Activated CD4-positive, alpha-beta T cell treated with anti-CD3 and anti-CD28 coated beads, Interleukin-2, amount 50 U/mL, for 4 hours (primary cell): ENCODE data around the gene ADAT1.
A peak's percentile ranks its signal among the peaks of the same experiment; 100 is the strongest.

ENCODE experiments used
- DNase-seq, 2 experiments: peaks; one replicate each; pipeline ENCODE4 v3.0.0-alpha.2; 2020

The ADAT1 gene, protein sequence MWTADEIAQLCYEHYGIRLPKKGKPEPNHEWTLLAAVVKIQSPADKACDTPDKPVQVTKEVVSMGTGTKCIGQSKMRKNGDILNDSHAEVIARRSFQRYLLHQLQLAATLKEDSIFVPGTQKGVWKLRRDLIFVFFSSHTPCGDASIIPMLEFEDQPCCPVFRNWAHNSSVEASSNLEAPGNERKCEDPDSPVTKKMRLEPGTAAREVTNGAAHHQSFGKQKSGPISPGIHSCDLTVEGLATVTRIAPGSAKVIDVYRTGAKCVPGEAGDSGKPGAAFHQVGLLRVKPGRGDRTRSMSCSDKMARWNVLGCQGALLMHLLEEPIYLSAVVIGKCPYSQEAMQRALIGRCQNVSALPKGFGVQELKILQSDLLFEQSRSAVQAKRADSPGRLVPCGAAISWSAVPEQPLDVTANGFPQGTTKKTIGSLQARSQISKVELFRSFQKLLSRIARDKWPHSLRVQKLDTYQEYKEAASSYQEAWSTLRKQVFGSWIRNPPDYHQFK

DNA sequence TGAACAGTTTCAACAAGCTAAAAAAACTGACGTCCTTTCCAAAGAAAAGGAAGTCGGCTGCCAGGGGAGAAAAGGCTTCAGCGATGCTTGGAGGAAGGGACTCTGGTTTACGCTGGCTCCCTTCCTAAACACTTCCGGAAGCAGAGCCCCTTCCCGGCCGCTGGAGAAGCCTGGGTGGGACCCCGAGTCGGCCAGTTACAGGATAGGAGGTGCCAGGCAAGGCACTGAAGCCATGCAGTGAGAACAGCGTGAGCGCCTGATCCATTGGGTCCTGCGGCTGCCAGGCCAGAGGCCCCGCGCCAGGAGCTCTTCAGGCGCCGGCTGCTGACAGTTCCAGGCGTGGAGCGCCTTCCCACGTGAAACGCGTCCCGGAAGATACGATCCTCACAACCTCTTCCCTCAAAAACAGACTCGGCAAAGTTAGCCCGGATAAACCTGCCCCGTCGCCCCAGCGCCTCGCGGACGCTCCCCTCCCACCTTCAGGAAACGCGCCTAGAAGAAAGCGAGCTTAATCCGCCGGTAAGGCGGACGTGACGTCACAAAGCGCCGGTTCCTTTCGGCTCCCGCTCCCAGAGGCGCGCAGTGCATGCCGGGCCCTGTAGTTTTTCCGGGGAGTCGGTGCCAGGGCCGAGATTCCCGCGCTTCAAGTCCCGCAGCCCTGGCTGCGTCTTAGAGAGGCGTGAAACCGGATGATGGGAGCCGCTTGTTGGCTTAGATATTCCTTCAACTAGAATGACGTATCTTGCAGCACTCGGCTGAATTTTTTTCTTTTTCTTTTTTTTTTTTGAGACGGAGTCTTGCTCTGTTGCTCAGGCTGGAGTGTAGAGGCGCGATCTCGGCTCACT lies at the start of gene ADAT1:
TSS of gene ADAT1 (minus strand) at position 521 of the 845 bp plus-strand sequence. CDS start 2,482 bp downstream, outside the sequence.
- DNase-seq = peak; percentile 96 to 97

DNA sequence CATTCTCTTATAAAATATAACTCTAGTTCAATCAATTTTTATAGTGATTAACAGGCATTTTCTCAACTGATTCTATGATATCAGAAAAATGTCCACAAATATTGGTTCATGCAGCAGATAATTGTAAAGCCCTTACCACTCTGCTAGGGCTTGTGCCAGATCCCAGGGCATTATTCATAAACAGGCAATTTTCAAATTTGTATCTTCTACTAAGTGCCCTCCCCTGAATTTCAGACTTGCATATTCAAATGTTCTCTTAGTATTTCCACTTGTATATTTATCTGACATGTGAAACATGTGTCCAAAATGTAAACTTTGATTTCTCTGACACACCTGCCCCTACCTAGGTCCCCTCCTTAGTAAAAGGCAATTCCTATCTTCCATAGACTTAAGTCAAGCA lies 44.4 kb upstream of the ADAT1 start:
- DNase-seq = no peak

GRCh38 chr16:75660726-75661302 lies 37.7 kb upstream of the ADAT1 start:
- DNase-seq = no peak

DNA sequence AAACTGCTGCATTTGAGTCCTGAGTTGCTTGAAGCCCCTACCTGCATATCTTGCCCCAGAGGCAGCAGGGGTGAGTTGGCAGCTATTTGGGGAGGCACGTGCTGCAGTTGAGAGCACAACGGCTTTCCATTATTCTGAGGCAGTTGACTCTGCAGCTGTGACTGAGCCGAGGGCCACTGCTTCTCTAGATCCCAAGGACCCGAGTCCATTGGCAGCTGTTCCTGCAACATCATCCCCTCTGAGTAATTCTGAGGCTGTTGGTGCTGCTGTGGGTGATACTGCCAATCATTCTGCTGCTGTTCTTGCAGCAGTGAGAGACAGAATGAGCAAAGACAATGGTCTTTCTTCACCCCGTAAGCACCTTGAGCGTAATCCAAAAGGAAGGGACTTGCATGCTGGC lies 37.2 kb upstream of the ADAT1 start:
- no peak for DNase-seq

- no peak for DNase-seq
Measured at GRCh38 chr16:75658175-75658574, 35.1 kb upstream of the ADAT1 start.

- DNase-seq = no peak
Measured at GRCh38 chr16:75653922-75654321, 30.8 kb upstream of the ADAT1 start.

GRCh38 chr16:75648265-75649076 lies 25.4 kb upstream of the ADAT1 start:
- DNase-seq = peak; percentile 86 to 88

DNA sequence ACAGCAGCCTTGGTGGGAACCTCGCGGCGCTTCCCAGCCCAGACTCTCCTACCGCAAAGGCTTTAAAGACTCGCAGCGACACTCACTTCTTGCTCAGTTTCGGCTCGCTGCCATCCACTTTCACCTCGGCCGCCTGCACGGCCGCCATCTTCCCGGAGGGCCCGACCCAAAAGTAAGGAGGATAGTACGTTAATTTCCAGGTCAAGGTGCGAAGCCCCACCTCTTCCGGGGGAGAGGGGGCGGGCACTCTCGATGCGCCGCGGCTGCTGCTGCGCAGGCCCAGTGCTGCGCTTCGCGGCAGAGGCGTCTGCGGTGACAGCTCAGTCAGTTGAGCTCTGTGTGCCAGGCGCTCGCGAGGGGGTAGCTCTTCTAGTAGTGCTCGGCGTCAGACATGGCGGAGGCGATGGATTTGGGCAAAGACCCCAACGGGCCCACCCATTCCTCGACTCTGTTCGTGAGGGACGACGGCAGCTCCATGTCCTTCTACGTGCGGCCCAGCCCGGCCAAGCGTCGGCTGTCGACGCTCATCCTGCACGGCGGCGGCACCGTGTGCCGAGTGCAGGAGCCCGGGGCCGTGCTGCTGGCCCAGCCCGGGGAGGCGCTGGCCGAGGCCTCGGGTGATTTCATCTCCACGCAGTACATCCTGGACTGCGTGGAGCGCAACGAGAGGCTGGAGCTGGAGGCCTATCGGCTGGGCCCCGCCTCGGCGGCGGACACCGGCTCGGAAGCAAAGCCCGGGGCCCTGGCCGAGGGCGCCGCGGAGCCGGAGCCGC lies 24.6 kb upstream of the ADAT1 start, which contains the start of the genes KARS1 and TERF2IP:
TSS of gene KARS1 (minus strand) at position 174 of the 773 bp plus-strand sequence. CDS start at position 148, 26 bp downstream.
TSS of gene TERF2IP (plus strand) at position 282 of the 773 bp plus-strand sequence. CDS start at position 392, 110 bp downstream.
- DNase-seq = peak; percentile 91 to 93

GRCh38 chr16:75647112-75647491 lies 24.0 kb upstream of the ADAT1 start:
- no peak for DNase-seq

GRCh38 chr16:75644240-75645012 lies 21.3 kb upstream of the ADAT1 start:
- no peak for DNase-seq

DNA sequence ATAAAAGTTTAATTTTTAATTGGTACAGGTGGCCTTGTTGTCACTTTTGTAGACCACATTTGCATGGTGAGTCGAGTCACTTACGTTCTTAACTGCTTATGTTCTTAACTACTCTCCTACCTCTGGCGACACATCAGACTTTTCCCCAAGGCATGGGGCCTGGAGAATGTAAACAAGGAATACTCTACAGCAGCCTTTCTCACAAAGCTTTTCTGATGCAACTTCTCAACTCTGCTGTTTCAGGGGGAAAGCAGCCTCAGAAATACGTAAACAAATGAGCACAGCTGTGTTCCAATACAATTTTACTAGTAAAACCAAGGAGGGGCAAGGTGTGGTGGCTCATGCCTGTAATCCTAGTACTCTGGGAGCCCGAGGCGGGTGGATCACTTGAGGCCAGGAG lies 17.5 kb upstream of the ADAT1 start:
- no peak for DNase-seq

GRCh38 chr16:75635036-75635435 lies 12.0 kb upstream of the ADAT1 start:
- no peak for DNase-seq

- DNase-seq = no peak
Measured at GRCh38 chr16:75632857-75633256, 9.8 kb upstream of the ADAT1 start.

GRCh38 chr16:75630052-75630451 lies 7.0 kb upstream of the ADAT1 start:
- no peak for DNase-seq

- no peak for DNase-seq
Measured at GRCh38 chr16:75629132-75629531, 6.1 kb upstream of the ADAT1 start.

DNA sequence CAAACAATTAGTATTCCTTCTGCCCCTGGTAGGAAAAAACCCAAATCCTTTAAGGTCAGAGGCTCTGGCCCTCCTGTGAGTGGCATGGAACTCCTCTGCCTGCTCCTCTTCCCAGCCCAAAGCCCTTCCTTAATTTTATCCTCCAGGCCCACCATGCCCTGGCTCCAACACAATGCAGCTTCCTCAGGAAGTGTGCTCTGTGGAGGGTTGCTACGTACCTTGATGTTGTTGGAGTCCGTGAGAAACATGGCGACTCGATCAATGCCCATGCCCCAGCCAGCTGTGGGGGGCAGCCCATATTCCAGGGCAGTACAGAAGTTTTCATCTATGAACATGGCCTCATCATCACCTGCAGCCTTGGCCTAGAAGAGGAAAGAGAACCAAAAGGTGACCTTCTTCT lies 5.3 kb upstream of the ADAT1 start:
- DNase-seq = no peak

DNA sequence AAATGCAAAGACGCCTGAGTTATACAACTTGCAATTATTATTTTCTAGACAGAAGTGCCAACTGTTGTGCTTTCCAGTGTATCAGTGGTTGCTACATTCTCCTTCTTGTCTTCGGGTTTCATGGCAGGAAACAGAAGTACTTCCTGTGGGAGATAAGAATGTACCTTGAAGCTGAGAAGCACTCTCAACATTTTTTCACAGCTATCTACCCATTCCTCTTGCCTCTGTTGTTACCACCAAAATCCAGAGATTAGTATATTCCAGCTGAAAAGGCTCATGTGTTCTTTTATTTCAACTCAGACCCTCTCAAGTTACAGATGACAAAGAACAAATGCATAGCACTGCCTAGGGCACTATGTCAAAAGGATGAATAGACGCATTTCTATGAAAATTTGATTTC lies 4.8 kb upstream of the ADAT1 start:
- no peak for DNase-seq

DNA sequence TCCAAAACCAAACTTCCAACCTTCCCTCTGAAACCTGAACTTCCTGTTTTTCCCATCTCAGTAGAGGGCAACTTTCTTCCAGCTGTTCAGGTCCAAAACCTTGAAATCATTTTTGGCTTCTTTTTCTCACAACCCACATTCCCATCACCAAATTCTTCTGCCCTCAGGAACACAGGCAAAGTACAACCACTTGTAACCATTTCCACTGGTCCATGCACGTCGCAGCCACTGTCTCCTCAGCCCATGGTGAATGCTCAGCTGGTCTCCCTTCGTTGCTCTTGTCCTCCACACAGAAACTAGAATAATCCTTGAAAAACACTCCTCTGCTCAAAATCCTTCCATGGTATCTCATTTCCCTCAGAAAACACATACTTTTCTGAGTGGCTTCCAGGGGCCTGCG lies 3.7 kb upstream of the ADAT1 start:
- DNase-seq = no peak

DNA sequence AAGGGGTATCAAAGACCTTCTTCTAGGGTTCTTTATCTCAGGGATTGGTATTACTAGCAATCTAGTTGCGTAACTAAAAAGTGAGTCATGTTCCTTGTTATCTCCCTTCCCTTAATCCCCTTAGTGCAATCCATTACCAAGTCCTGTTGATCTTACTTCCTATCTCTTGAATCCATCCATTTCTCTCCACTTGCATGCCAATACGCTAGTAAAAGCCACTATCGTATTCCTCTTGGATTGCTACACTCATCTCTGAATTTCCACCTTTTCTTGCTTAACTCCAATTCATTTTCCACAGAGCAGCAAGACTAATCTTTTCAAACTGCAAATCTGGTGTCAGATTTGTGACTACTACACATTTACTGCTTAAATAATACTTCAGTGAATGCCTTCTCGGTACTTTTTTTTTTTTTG lies 1.8 kb upstream of the ADAT1 start:
- DNase-seq = no peak

DNA sequence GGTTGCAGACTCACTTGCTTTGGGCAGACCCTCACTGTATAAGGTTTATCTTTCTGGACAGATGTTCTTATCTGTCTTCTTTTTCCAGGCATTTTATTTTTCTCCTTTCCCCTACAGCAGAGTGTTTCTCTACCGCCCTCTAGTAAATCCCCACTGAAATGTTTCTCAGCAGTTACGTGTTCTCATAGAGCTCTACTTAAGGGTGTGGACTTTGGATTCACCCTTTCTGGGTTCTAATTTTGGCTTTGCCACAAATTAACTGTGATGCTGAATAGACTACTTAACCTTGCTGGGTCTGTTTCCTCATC lies 2.0 kb downstream of the ADAT1 start:
- no peak for DNase-seq
